ENCODE data around the gene FBLN2. TPM values are rescaled to one million over a fixed set of nuclear protein-coding genes. Genes with fewer than 3 reads are reported as not detected.

FBLN2 gene
- total and polyA plus RNA-seq, 4 donors, result 4.3 to 43.4 (median 21.1) TPM

GRCh38 chr3:13513913-13514517 is 34.9 kb upstream of the FBLN2 start:
- Histone ChIP-seq H3K27me3 (ENCODE audit: control insufficient read depth in 3 of 3, insufficient read depth in 3 of 3, low read length in 2 of 3) (no peaks in the 10 kb centered on the region), H3K4me1 (ENCODE audit: control insufficient read depth in 5 of 5, insufficient read depth in 5 of 5, low read length in 5 of 5) (peaks cover 0 to 9% (median 0%) of the 10 kb centered on the region in 5 donors), H3K4me3 (no peak overlapping the region), H3K27ac (ENCODE audit: low read depth in 1 of 2, low read length in 1 of 2) (no peak overlapping the region), H3K9ac (ENCODE audit: insufficient read depth in 1 of 2, low read length in 2 of 2) (no peak overlapping the region), H3K36me3 (ENCODE audit: control insufficient read depth in 4 of 4, insufficient read depth in 4 of 4, low read length in 4 of 4) (no peaks in the 10 kb centered on the region), H3K9me3 (ENCODE audit: control insufficient read depth in 4 of 4, insufficient read depth in 3 of 4, low read length in 3 of 4) (no peaks in the 10 kb centered on the region)
- no peak for TF ChIP-seq CTCF (IDR thresholded peaks at IDR 0.05; ENCODE audit: control extremely low read depth, extremely low read depth)
- DNase-seq, result no peak
- no peak for ATAC-seq (ENCODE audit: insufficient read depth, low FRiP score)
- 80 to 81% methylated on average over 10 of the region's 10 CpGs for WGBS, 2 donors

- 82 to 84% methylated on average over 6 of the region's 6 CpGs for WGBS, 2 donors
- no peak for ATAC-seq (ENCODE audit: insufficient read depth, low FRiP score)
These were observed 34.1 kb upstream of the FBLN2 start for GRCh38 chr3:13514639-13515435.

GRCh38 chr3:13515786-13516759 is 32.9 kb upstream of the FBLN2 start:
- H3K36me3 ChIP-seq (ENCODE audit: control insufficient read depth in 4 of 4, insufficient read depth in 4 of 4, low read length in 4 of 4), result no peaks in the 10 kb centered on the region
- 84 to 89% methylated on average over 26 of the region's 26 CpGs for WGBS, 2 donors
- no peak for TF ChIP-seq CTCF (IDR thresholded peaks at IDR 0.05; ENCODE audit: control extremely low read depth, extremely low read depth)
- DNase-seq (no peak), ATAC-seq (ENCODE audit: insufficient read depth, low FRiP score) (no peak)
- no peak overlapping the region for H3K27ac ChIP-seq (ENCODE audit: low read depth in 1 of 2, low read length in 1 of 2)
- H3K27me3 ChIP-seq (ENCODE audit: control insufficient read depth in 3 of 3, insufficient read depth in 3 of 3, low read length in 2 of 3), result no peaks in the 10 kb centered on the region
- no peak overlapping the region for H3K9ac ChIP-seq (ENCODE audit: insufficient read depth in 1 of 2, low read length in 2 of 2)
- H3K4me3 ChIP-seq, result no peak overlapping the region
- H3K9me3 ChIP-seq (ENCODE audit: control insufficient read depth in 4 of 4, insufficient read depth in 3 of 4, low read length in 3 of 4), result no peaks in the 10 kb centered on the region
- peaks cover 0 to 9% (median 0%) of the 10 kb centered on the region in 5 donors for H3K4me1 ChIP-seq (ENCODE audit: control insufficient read depth in 5 of 5, insufficient read depth in 5 of 5, low read length in 5 of 5)

More at GRCh38 chr3:13514639-13515435, 34.1 kb upstream of the FBLN2 start:
- no peak for DNase-seq
- no peaks in the 10 kb centered on the region for H3K36me3 ChIP-seq (ENCODE audit: control insufficient read depth in 4 of 4, insufficient read depth in 4 of 4, low read length in 4 of 4)
- TF ChIP-seq CTCF (IDR thresholded peaks at IDR 0.05; ENCODE audit: control extremely low read depth, extremely low read depth), result no peak
- H3K9ac ChIP-seq (ENCODE audit: insufficient read depth in 1 of 2, low read length in 2 of 2), result no peak overlapping the region
- peaks cover 0 to 9% (median 0%) of the 10 kb centered on the region in 5 donors for H3K4me1 ChIP-seq (ENCODE audit: control insufficient read depth in 5 of 5, insufficient read depth in 5 of 5, low read length in 5 of 5)
- no peak overlapping the region for H3K4me3 ChIP-seq
- H3K27ac ChIP-seq (ENCODE audit: low read depth in 1 of 2, low read length in 1 of 2), result no peak overlapping the region
- H3K27me3 ChIP-seq (ENCODE audit: control insufficient read depth in 3 of 3, insufficient read depth in 3 of 3, low read length in 2 of 3), result no peaks in the 10 kb centered on the region
- H3K9me3 ChIP-seq (ENCODE audit: control insufficient read depth in 4 of 4, insufficient read depth in 3 of 4, low read length in 3 of 4), result no peaks in the 10 kb centered on the region

All from lung (tissue), 12 donors.